ENCODE results near the gene HPSE2.

- TF ChIP-seq CTCF (IDR thresholded peaks at IDR 0.05) = no peak
- no peak for TF ChIP-seq EZH2 (IDR thresholded peaks at IDR 0.05; ENCODE audit: borderline replicate concordance, insufficient read depth, low read depth, low read length, poor library complexity, severe bottlenecking)
Observed at GRCh38 chr10:98596404-98596803, 639.2 kb downstream of the HPSE2 start.
